Lower leg skin (tissue), 4 donors: ENCODE data around the gene RAB11A. TPM values are rescaled to one million over a fixed set of nuclear protein-coding genes. Genes with fewer than 3 reads are reported as not detected.

ENCODE experiments used
- DNase-seq, 2 donors: peaks; one replicate each; pipeline ENCODE4 v3.0.0-alpha.2; 2019; ENCODE audit warnings: low spot score in 2 of 2
- H3K4me3 ChIP-seq: fragments of 200-600 bp; sonication (generic); 2 replicates; pipeline ENCODE4 v1.5.1; 2017; ENCODE audit warnings: mild to moderate bottlenecking, low read depth; ENCODE audit not compliant: poor library complexity, severe bottlenecking
- CTCF ChIP-seq, 3 donors: fragments of 450-650 bp; IDR thresholded peaks; one replicate each; pipeline ENCODE4 v1.5.1; 2016; ENCODE audit warnings: antibody characterized with exemption in 3 of 3, mild to moderate bottlenecking in 3 of 3, moderate library complexity in 2 of 3
- POLR2A ChIP-seq, 2 donors: fragments of 450-650 bp; IDR thresholded peaks; one replicate each; pipeline ENCODE4 v1.6.1; 2016 to 2017; ENCODE audit warnings: antibody characterized with exemption in 2 of 2, mild to moderate bottlenecking in 1 of 2, moderate library complexity in 1 of 2
- WGBS, 2 donors: methylation state at CpG; one replicate each; pipeline ENCODE4 v1.1.5; 2018; 5-methylcytosine and 5-hydroxymethylcytosine counted together
- intact Hi-C: fragments of 100-400 bp; cut with DNase I; formaldehyde crosslinking; loops from one replicate; pipeline ENCODE4 v1.15.0; 2023; ENCODE audit warnings: low total_unique reads
- total RNA-seq, 4 donors: library from RNA; depleted of rRNA; stranded (reverse); fragments of >200 nt; gene quantifications; one replicate each; pipeline ENCODE4 v1.1.0, GENCODE V29; 2016

The RAB11A gene
- total RNA-seq, 4 donors from 2014 or later: 451 to 676 (median 466) TPM

GRCh38 chr15:65851981-65852380, 17.3 kb upstream of the RAB11A start:
- intact Hi-C loops: loop anchor here (10.0 kb wide), 1 partner anchor 207 kb away; no protein-coding TSS in a partner anchor
- WGBS, 2 donors: 95% methylated on average over 5 of the region's 5 CpGs
- no peak for TF ChIP-seq POLR2A (IDR thresholded peaks at IDR 0.05)
- TF ChIP-seq CTCF (IDR thresholded peaks at IDR 0.05): no peak
- no peak overlapping the region for H3K4me3 ChIP-seq
- DNase-seq: no peak

GRCh38 chr15:65856821-65857455, 12.4 kb upstream of the RAB11A start:
- peak; percentile 71 to 90 for DNase-seq
- intact Hi-C loops: loop anchor here (10.0 kb wide), 1 partner anchor 212 kb away; no protein-coding TSS in a partner anchor
- 61% methylated on average over 12 of the region's 12 CpGs for WGBS, 2 donors
- TF ChIP-seq POLR2A (IDR thresholded peaks at IDR 0.05) (no peak), CTCF (IDR thresholded peaks at IDR 0.05) (no peak)
- no peak overlapping the region for H3K4me3 ChIP-seq

DNA sequence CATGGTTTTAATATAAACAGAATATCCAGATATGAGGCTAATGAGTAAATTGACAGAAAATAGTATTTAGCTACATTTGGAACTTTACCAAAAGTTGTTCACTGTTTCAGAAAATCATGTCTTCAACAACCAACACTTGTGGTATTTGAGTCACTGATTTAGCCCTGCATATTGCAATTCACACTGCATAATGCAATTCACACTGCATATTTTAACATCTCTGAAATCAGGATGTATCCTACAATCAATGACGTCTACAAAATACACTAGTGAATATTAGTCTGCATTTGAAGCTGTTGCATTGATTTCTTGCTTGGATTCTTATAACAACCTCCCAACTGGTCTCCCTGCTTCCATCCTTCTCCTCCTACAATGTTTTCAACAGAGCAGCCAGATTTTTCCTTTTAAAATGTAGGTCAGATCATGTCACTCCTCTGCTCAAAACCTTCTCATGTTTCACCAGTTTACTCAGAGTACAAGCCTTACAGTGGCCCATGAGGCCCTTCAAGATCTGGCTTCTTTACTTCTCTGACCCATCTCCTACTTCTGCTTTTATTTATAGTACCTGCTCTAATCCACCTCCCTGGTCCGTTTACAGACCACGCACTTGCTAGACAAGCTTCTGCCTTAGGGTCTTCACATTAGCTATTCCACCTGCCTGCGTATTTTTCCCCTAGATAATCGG, 11.4 kb upstream of the RAB11A start:
- no peak overlapping the region for H3K4me3 ChIP-seq
- DNase-seq: peak in 1 of 2 donors; percentile 17
- WGBS, 2 donors: 79 to 84% methylated on average over 5 of the region's 5 CpGs
- intact Hi-C loops: loop anchor here (10.0 kb wide), 1 partner anchor 213 kb away; no protein-coding TSS in a partner anchor
- TF ChIP-seq CTCF (IDR thresholded peaks at IDR 0.05) (no peak), POLR2A (IDR thresholded peaks at IDR 0.05) (no peak)

DNA sequence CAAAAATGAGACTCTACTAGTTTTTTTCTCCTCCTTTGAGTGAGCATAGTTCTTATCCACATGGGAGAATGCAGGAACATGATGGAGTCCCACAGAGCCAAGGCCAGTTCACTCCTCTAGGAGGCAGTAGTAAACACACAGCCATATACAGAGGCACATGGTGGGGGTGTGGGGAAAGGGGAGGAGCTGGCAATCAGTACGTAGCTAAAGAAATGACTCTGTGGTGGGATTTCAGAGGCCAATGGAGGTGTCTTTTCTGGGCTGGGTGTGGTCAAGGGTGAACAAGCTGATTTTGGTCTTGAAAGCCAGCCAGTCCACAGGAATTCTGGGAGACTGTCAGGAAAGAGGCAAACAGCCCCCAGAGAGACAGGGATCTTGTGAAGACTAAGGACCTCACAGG, 6.6 kb upstream of the RAB11A start:
- DNase-seq: peak in 1 of 2 donors; percentile 60
- no peak overlapping the region for H3K4me3 ChIP-seq
- WGBS, 2 donors: 18 to 27% methylated on average over 1 of the region's 1 CpG
- no peak for TF ChIP-seq POLR2A (IDR thresholded peaks at IDR 0.05)
- TF ChIP-seq CTCF (IDR thresholded peaks at IDR 0.05): no peak
- intact Hi-C loops: no loop called here

GRCh38 chr15:65863106-65863505, 6.2 kb upstream of the RAB11A start:
- DNase-seq: peak in 1 of 2 donors; percentile 53
- no peak overlapping the region for H3K4me3 ChIP-seq
- WGBS, 2 donors: 84 to 95% methylated on average over 6 of the region's 6 CpGs
- TF ChIP-seq POLR2A (IDR thresholded peaks at IDR 0.05) (no peak), CTCF (IDR thresholded peaks at IDR 0.05) (no peak)
- intact Hi-C loops: no loop called here
